ENCODE data around the gene TMC7. TPM values are rescaled to one million over a fixed set of nuclear protein-coding genes. Genes with fewer than 3 reads are reported as not detected.

Gene TMC7
- total and polyA plus RNA-seq, 2 experiments from 2014 or later = 1.7 to 2.4 TPM

DNA sequence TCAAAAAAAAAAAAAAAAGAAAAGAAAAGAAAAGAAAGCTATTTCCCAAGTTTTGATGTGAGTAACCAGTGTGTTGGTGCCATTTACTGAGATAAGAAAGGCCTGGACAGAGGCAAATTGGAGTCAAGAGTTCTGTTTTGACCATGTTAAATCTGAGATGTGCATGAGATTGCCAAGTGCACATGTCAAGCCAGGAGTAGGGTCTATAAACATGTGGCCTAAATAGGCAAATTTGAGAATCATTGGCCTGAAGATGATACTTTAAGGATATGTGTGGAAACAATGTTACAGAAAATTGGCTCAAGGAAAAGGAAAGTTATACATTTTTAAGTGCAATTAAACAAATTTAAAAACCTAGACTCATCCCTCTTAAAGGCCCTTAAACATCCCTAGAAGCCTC, 42.3 kb upstream of the TMC7 start:
- Histone ChIP-seq H3K4me1 (ENCODE audit: insufficient read depth) (peaks cover 12% of the 10 kb centered on the region), H3K4me3 (no peak overlapping the region), H3F3A (replicated peaks; ENCODE audit: low read depth) (no peaks in the 10 kb centered on the region; the same call in 1 of the 2 replicates), H2AFZ (no peak overlapping the region), H3K79me2 (replicated peaks; ENCODE audit: insufficient read depth) (no peaks in the 10 kb centered on the region), H4K20me1 (replicated peaks; ENCODE audit: insufficient read depth) (no peaks in the 10 kb centered on the region), H3K36me3 (ENCODE audit: insufficient read depth) (no peaks in the 10 kb centered on the region), H3K9me2 (ENCODE audit: insufficient read depth) (no peaks in the 10 kb centered on the region), H3K27me3 (ENCODE audit: insufficient read depth) (no peaks in the 10 kb centered on the region), H3K4me2 (no peak overlapping the region), H3K27ac (ENCODE audit: low read depth) (no peak overlapping the region)
- Mint-ChIP-seq H3K27ac (no peak overlapping the region), H3K27me3 (ENCODE audit: insufficient read depth, low read depth, poor library complexity) (peaks cover 7% of the 10 kb centered on the region), H3K9me3 (0 out of 3 replicates have a peak, but pooled peaks cover 2% of the 10 kb centered on the region), H3K36me3 (ENCODE audit: low read depth) (no peaks in the 10 kb centered on the region), H3K4me3 (no peak overlapping the region), H3K4me1 (peaks cover 9% of the 10 kb centered on the region)
- TF ChIP-seq, protein P1, sequence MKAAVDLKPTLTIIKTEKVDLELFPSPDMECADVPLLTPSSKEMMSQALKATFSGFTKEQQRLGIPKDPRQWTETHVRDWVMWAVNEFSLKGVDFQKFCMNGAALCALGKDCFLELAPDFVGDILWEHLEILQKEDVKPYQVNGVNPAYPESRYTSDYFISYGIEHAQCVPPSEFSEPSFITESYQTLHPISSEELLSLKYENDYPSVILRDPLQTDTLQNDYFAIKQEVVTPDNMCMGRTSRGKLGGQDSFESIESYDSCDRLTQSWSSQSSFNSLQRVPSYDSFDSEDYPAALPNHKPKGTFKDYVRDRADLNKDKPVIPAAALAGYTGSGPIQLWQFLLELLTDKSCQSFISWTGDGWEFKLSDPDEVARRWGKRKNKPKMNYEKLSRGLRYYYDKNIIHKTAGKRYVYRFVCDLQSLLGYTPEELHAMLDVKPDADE (IDR thresholded peaks at IDR 0.05) = no peak
- no peak for TF ChIP-seq EZH2 (IDR thresholded peaks at IDR 0.05; ENCODE audit: low read depth, unreplicated experiment)
- TF ChIP-seq CREB1 (CRISPR knock-in tag; IDR thresholded peaks at IDR 0.05; ENCODE audit: low read depth) = no peak
- no peak for TF ChIP-seq ZNF114 (CRISPR knock-in tag; IDR thresholded peaks at IDR 0.05)
- TF ChIP-seq, protein P2, sequence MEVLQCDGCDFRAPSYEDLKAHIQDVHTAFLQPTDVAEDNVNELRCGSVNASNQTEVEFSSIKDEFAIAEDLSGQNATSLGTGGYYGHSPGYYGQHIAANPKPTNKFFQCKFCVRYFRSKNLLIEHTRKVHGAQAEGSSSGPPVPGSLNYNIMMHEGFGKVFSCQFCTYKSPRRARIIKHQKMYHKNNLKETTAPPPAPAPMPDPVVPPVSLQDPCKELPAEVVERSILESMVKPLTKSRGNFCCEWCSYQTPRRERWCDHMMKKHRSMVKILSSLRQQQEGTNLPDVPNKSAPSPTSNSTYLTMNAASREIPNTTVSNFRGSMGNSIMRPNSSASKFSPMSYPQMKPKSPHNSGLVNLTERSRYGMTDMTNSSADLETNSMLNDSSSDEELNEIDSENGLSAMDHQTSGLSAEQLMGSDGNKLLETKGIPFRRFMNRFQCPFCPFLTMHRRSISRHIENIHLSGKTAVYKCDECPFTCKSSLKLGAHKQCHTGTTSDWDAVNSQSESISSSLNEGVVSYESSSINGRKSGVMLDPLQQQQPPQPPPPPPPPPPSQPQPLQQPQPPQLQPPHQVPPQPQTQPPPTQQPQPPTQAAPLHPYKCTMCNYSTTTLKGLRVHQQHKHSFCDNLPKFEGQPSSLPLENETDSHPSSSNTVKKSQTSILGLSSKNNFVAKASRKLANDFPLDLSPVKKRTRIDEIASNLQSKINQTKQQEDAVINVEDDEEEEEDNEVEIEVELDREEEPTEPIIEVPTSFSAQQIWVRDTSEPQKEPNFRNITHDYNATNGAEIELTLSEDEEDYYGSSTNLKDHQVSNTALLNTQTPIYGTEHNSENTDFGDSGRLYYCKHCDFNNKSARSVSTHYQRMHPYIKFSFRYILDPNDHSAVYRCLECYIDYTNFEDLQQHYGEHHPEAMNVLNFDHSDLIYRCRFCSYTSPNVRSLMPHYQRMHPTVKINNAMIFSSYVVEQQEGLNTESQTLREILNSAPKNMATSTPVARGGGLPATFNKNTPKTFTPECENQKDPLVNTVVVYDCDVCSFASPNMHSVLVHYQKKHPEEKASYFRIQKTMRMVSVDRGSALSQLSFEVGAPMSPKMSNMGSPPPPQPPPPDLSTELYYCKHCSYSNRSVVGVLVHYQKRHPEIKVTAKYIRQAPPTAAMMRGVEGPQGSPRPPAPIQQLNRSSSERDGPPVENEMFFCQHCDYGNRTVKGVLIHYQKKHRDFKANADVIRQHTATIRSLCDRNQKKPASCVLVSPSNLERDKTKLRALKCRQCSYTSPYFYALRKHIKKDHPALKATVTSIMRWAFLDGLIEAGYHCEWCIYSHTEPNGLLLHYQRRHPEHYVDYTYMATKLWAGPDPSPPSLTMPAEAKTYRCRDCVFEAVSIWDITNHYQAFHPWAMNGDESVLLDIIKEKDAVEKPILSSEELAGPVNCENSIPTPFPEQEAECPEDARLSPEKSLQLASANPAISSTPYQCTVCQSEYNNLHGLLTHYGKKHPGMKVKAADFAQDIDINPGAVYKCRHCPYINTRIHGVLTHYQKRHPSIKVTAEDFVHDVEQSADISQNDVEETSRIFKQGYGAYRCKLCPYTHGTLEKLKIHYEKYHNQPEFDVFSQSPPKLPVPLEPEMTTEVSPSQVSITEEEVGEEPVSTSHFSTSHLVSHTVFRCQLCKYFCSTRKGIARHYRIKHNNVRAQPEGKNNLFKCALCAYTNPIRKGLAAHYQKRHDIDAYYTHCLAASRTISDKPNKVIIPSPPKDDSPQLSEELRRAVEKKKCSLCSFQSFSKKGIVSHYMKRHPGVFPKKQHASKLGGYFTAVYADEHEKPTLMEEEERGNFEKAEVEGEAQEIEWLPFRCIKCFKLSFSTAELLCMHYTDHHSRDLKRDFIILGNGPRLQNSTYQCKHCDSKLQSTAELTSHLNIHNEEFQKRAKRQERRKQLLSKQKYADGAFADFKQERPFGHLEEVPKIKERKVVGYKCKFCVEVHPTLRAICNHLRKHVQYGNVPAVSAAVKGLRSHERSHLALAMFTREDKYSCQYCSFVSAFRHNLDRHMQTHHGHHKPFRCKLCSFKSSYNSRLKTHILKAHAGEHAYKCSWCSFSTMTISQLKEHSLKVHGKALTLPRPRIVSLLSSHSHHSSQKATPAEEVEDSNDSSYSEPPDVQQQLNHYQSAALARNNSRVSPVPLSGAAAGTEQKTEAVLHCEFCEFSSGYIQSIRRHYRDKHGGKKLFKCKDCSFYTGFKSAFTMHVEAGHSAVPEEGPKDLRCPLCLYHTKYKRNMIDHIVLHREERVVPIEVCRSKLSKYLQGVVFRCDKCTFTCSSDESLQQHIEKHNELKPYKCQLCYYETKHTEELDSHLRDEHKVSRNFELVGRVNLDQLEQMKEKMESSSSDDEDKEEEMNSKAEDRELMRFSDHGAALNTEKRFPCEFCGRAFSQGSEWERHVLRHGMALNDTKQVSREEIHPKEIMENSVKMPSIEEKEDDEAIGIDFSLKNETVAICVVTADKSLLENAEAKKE (CRISPR knock-in tag; IDR thresholded peaks at IDR 0.05) = no peak
- TF ChIP-seq POLR2AphosphoS5 (IDR thresholded peaks at IDR 0.05; ENCODE audit: low read depth) = no peak
- TF ChIP-seq, protein P3, sequence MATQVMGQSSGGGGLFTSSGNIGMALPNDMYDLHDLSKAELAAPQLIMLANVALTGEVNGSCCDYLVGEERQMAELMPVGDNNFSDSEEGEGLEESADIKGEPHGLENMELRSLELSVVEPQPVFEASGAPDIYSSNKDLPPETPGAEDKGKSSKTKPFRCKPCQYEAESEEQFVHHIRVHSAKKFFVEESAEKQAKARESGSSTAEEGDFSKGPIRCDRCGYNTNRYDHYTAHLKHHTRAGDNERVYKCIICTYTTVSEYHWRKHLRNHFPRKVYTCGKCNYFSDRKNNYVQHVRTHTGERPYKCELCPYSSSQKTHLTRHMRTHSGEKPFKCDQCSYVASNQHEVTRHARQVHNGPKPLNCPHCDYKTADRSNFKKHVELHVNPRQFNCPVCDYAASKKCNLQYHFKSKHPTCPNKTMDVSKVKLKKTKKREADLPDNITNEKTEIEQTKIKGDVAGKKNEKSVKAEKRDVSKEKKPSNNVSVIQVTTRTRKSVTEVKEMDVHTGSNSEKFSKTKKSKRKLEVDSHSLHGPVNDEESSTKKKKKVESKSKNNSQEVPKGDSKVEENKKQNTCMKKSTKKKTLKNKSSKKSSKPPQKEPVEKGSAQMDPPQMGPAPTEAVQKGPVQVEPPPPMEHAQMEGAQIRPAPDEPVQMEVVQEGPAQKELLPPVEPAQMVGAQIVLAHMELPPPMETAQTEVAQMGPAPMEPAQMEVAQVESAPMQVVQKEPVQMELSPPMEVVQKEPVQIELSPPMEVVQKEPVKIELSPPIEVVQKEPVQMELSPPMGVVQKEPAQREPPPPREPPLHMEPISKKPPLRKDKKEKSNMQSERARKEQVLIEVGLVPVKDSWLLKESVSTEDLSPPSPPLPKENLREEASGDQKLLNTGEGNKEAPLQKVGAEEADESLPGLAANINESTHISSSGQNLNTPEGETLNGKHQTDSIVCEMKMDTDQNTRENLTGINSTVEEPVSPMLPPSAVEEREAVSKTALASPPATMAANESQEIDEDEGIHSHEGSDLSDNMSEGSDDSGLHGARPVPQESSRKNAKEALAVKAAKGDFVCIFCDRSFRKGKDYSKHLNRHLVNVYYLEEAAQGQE (IDR thresholded peaks at IDR 0.05; ENCODE audit: unreplicated experiment) = no peak
- TF ChIP-seq JUNB (IDR thresholded peaks at IDR 0.05; ENCODE audit: unreplicated experiment) = no peak
- no peak for TF ChIP-seq NANOG (IDR thresholded peaks at IDR 0.05; ENCODE audit: borderline replicate concordance)
- no peak for TF ChIP-seq EZH2phosphoT487 (IDR thresholded peaks at IDR 0.05; ENCODE audit: unreplicated experiment)
- no peak for DNase-seq (ENCODE audit: low spot score)
- ATAC-seq = no peak

All from GM23338 (cell line).